Thyroid gland (tissue), 4 donors: ENCODE results near the gene TMEM120B.

ENCODE experiments used
- POLR2A ChIP-seq, 2 donors: fragments of 450-650 bp; IDR thresholded peaks; one replicate each; pipeline ENCODE4 v1.6.1; 2017; ENCODE audit warnings: antibody characterized with exemption in 2 of 2, mild to moderate bottlenecking in 2 of 2, moderate library complexity in 1 of 2
- TF ChIP-seq, protein P1 (sequence below), 6 experiments: fragments of 200-600 bp in 3 of 6; fragments of 450-650 bp in 3 of 6; sonication (generic) in 3 of 6; IDR thresholded peaks; one replicate each; pipeline ENCODE4 v1.5.1; 2016 to 2019; ENCODE audit warnings: antibody characterized with exemption in 6 of 6, mild to moderate bottlenecking in 2 of 6, inconsistent platforms in 1 of 6, moderate library complexity in 1 of 6

DNA sequence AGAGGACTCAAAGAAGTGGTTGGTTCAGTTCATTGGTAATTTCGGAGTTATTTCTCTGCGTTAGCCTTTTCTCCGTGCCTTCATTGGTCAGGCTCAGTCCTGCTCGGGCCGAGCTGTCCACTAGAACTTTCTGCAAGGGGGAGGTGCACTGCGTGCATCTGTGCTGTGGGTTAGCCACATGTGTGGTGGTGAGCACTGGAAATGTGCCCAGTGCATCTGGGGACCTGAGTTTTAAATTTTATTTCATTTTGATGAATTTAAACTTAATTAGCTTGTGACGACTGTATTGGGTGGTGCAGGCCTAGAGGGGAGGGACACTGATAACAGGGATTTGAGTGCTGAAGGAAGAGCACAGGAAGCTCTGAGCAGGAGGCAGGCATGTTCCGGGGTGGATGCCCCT, 115.8 kb downstream of the TMEM120B start:
- TF ChIP-seq, protein P1, sequence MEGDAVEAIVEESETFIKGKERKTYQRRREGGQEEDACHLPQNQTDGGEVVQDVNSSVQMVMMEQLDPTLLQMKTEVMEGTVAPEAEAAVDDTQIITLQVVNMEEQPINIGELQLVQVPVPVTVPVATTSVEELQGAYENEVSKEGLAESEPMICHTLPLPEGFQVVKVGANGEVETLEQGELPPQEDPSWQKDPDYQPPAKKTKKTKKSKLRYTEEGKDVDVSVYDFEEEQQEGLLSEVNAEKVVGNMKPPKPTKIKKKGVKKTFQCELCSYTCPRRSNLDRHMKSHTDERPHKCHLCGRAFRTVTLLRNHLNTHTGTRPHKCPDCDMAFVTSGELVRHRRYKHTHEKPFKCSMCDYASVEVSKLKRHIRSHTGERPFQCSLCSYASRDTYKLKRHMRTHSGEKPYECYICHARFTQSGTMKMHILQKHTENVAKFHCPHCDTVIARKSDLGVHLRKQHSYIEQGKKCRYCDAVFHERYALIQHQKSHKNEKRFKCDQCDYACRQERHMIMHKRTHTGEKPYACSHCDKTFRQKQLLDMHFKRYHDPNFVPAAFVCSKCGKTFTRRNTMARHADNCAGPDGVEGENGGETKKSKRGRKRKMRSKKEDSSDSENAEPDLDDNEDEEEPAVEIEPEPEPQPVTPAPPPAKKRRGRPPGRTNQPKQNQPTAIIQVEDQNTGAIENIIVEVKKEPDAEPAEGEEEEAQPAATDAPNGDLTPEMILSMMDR (IDR thresholded peaks at IDR 0.05): no peak
- no peak for TF ChIP-seq POLR2A (IDR thresholded peaks at IDR 0.05)
